ENCODE data around the gene ADARB1.
A peak's percentile ranks its signal among the peaks of the same experiment; 100 is the strongest.

ADARB1 gene

DNA sequence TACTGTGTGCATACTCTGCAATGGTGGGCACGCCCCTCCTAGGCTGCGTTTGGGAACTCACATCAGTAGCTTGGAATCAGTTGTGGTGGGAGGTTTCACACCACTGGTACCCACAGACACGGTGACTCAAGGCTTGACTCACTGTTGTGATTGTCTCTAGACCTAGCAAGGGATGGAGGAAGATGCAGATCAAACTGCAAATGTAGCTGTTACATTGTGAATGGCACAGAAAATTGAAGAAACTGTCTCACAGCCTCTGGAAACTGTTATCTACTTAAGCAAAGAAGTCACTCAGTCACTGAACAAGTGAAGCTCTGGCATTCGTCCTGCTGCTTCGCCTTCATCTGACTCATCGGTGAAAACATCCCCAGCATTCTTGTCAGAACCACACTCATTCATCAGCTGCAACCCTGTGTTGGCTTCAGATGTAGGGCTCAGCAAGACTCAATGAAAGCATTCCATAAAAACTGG lies 153.8 kb downstream of the ADARB1 start:
- DNase-seq (ENCODE audit: low read depth): peak; percentile 89

DNA sequence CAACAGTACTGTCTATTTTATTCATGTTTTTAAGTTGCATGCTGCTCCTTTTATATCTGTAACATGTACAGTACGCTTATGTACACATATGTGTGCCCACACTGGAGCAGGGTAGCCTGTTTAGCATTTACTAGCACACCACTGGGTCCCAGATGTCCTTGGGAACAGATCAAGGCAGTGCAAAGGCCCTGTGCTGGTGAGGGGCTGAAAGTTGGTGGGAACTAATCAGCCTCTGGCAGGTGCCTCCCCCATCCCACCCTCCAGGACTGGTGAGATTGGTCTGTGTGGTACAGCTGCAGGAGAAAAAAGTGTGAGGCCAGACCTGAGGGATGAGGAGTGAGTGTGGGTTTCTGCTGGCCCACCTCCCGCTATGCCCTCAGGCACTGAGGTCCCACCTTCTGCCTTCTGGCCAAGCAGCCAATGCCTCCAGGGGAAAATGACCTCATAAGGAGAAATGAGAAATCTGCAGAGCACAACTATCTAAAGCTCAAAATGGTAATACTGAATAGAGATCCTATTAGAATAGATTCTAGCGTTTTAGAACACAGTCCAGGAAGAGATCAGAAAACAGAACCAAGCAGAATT lies 154.4 kb downstream of the ADARB1 start:
- DNase-seq (ENCODE audit: low read depth): no peak

DNA sequence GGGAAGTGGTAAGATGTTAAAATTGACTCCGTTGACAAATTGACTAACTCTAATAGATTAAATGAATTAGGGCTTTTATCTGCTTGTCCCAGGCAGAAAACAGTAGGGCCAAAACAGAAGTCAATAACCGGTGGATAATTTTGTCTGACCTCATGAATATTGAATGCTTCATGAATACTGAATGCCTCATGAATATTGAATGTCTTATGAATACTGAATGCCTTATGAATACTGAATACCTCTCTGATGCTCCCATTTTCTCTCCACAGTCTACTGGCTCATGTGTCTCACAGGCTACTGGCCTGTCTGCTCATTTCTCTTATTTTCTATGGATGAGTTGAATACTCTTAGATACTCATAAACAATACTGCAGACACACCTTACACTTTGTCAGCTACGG lies 157.3 kb downstream of the ADARB1 start:
- no peak for DNase-seq (ENCODE audit: low read depth)

DNA sequence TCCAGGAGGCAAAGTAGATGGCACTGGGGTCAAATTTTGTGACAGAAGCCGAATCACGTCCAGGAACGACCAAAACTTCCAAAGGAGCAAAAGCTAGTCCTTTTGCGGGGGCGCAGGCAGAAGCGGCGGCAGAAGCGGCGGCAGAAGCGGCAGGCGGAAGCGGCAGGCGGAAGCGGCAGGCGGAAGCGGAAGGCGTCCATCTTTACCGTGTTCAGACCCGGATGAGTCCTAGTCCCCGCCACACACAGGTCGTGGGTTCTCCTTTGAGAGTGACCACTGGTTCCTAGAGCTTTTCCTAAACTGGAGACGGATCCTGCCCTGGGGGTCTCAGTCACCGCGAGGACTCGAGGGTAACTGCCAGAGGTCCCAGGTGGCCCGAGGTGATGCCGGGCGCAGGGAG lies 159.7 kb downstream of the ADARB1 start:
- no peak for DNase-seq (ENCODE audit: low read depth)

DNA sequence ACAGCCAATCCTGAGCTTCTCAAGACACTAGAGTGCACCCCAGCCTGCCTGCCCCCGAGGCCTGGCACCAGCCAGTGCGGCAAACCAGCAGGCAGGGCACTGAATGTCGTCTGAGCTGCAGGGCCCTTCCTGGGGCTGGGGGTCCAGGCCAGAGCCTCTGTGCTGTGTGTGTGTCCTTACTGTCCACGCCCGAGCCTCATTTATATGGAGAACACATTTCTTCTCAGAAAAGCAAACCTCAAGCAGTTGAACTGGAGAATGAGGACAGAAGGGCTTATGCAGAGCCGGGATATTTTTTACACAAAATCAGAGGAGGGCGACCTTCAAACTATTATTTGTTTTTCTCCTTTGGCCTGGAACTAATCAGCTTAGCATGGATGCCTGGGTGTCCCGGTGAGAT lies 160.6 kb downstream of the ADARB1 start:
- no peak for DNase-seq (ENCODE audit: low read depth)

DNA sequence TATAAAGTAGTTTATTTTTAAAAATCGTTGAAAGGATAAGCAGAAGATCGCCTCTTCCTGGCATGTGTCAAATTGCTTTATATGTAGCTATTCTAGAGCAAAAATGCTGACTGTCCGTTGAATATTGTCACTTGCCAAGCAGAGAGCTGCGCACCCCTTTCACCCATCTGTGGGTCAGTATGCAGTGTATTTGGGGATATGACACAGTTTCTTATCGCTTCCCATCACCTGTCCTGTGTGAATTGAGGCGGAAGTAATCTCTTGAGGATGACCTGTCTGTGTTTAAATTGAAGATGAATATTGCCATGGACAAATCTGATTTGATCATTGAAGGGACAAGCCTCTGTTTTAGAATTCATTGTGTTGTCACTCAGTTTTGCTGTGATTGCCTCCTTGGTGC lies 161.1 kb downstream of the ADARB1 start:
- DNase-seq (ENCODE audit: low read depth): no peak

DNA sequence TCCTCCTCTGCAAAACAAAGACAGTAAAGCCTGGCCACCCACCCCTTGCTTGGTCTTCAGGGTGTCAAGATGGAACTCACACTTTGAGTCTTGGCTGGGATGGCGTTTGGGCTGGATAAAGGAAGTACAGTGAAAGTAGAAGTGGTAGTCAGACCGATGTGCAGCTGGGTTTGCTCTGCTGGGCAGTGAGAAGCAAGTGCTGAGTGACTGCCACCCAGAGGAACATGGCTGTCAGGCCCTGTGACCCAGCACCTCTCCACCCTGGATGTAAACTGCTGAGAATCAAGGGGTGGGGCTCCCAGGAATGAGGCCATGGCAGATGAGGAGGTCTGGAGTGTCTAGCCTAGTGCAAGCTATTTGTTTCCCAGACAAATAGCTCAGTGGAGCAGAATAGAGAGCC lies 162.1 kb downstream of the ADARB1 start:
- no peak for DNase-seq (ENCODE audit: low read depth)

DNA sequence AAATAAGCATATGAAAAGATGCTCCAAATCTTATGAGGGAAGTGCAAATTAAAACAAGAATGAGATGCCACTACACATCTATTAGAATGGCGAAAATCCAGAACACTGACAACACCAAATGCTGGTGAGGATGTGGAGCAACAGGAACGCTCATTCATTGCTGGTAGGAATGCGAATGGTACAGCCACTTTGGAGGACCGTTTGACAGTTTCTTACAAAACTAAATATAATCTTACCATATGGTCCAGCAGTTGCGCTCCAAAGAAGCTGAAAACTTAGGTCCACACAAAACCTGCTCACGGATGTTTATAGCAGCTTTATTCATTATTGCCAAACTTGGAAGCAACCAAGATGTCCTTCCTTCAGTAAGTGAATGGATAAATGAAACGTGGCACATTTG lies 163.0 kb downstream of the ADARB1 start:
- DNase-seq (ENCODE audit: low read depth): no peak

DNA sequence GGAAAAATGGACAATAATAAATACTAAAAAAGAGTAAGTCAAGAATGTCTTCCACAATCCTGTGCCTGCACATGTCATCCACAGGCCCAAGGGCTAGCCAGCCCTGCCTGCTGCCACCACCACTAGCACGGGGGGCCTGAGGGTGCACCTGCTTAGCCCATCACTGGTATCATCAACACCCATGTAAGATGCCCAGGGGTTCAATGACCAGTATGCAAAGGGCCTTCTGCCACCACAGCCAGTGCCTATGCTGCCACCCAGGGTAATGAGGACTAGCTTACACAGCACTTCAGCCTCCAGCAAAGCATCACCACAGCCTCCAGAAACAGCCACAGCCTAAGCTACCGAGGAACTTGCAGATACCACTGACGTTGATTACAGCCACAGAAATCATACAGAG lies 167.0 kb downstream of the ADARB1 start:
- DNase-seq (ENCODE audit: low read depth): no peak

DNA sequence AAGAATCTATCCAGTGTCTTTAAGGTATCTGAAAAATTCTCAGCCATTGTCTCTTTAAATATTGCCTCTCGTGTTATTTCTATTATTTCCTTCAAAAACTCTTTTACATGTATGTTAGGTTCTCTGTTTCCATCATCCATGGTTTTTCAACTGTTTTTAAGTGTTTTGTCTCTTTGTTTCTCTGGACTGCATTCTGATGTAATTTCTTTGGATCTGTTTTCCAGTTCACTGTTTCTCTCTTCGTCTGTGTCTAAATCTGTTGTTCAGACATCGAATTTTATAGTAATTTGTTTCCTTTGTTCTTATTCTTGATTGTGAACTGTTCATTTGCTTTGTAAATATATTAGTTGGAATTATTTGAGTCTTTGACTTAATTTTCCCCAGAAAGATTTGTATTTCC lies 169.2 kb downstream of the ADARB1 start:
- DNase-seq (ENCODE audit: low read depth): no peak

DNA sequence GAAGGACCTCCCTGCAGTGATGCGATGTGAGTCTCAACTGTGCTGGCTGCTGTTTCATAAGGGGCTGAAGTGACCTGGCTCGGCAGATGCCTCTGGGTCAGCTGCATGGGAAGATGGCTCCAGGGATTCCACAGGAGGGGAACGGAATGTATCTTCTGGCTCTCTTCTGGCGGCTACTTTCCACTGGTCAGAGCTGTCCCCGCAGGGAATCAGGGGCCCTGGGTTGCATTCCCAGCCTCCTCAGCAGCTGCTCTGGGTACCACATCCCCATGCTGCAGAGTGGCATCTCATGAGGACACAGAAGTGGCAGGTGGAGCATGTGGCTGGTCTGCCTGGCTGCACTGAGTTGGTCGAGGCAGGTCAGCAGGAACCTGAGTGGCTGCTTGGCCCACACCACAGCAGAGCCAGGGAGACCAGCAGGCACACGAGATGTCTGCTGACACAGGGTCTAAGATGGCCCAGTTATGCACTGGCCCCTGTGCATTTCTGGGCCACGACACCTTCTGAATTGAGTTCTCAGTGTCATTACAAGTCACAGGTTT lies 170.5 kb downstream of the ADARB1 start:
- no peak for DNase-seq (ENCODE audit: low read depth)

DNA sequence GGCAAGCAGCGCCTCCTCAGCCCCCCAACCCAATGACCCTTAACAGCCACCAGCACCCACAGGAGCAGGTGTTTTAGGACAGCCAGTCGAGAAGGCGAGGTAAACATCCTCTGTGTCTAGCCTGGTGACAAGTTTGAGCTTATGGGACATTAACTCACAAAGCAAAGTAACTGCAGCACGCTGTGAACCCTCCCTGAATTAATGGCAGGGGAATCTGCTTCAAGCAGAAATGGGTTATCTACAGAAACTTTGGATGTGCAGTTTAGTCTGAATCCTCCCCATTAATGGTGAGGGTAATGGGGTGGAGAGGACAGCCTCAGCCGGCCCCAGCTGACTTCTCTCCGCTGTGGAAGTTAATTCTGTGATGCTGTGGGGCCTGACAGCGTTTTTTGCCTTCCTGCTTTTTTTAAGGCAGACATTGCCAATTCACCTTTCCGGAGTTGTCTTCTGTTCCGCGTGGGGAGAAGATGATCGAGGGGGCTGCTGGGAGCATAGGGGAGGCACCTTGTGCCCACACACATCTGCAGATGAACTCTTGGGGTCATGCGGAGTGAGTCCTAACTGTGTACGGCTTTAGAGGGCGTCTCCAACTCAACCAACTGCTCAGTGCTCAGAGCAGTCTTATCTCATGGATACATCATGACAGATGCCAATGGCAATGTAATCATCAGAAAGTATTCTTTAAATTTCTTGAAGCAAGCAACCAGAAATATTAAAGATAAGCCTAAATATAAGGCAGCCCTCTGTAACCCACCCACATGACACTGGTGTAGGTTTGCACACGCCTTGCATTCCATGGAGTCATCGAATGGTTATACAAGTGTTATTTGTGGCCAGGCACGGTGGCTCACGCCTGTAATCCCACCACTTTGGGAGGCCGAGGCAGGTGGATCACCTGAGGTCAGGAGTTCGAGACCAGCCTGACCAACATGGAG lies 172.3 kb downstream of the ADARB1 start:
- no peak for DNase-seq (ENCODE audit: low read depth)

DNA sequence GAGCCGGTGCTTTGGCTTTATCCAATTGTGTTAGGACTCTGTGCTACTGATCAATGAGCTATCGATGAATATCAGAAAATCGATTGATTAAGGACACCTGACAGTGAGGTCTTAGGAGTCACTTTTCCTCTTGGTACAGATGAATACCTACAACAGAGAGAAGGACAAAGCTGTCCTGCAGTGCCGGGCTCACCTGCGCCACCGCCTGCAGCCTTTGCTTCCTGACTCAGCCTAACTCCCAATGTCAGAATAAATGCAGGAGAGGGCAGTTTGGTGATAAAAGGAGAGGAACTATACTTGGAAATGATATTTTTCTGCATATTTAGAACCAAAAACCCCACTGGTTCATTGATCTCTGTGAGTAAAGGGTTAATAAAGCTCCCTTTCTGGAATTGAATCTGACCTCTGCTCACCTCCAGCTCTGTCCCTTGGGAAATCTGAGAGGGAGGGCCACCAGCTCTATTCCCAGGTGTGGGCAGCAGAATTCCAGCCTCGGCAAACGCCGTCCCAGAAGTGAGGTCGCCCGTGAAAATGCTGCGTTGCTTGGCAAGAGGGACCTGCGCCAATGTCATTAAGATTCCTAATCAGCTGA lies 174.0 kb downstream of the ADARB1 start:
- no peak for DNase-seq (ENCODE audit: low read depth)

DNA sequence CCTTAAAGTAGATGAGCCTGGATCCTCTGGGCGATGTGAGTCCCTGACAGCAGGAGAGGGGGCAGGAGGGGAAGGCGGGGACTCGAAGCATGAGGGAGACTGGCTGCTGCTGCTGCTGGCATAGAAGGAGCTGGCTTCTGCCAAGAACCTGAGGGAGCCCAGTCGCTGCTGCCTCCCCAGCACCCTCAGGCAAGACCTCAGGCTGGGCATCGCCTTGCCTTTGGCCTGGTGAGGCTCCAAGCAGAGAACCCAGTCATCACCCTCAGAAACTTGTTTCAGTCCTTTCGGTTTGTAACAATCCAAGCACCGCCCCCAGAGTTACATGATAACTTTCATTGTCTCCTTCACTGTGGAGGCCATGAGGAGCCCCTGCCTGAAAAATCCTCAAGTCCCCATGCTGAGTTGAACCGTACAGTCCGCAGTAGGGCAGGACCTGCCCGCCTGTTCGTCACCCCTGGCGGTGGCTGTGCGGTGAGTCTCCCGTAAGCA lies 174.6 kb downstream of the ADARB1 start:
- DNase-seq (ENCODE audit: low read depth): peak; percentile 18

DNA sequence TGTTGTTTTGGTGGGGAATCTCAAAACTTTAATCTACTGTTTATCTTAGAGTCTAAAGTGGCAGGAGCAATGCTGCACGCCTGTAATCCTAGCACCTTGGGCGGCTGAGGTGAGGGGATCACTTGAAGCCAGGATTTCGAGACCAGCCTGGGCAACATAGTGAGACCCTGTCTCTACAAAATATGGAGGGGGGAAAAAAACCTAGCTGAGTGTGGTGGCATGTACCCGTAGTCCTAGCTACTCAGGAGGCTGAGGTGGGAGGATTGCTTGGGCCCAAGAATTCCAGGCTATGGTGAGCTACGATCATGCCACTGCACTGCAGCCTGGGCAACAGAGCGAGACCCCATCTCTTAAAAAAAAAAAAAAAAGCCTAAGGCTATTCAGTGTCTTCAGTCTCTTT lies 175.2 kb downstream of the ADARB1 start:
- no peak for DNase-seq (ENCODE audit: low read depth)

DNA sequence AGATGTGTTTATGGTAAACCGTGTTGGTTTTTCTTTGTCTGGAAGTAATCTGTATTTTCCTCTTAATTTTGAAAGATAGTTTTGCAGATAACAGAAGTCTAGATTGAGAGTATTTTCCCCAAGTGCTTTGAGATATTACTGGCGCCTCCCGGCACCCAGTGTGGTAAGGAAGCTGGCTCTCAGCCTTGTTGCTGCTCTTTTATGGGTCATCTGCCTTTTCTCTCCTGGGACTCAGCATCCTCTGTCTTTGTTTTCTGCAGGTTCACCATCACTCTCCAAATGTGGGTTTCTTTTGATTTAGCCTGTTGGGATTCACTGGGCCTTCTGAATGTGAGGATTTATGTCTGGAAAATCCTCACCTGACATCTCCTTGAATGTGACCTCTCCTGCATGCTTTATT lies 175.9 kb downstream of the ADARB1 start:
- DNase-seq (ENCODE audit: low read depth): no peak

DNA sequence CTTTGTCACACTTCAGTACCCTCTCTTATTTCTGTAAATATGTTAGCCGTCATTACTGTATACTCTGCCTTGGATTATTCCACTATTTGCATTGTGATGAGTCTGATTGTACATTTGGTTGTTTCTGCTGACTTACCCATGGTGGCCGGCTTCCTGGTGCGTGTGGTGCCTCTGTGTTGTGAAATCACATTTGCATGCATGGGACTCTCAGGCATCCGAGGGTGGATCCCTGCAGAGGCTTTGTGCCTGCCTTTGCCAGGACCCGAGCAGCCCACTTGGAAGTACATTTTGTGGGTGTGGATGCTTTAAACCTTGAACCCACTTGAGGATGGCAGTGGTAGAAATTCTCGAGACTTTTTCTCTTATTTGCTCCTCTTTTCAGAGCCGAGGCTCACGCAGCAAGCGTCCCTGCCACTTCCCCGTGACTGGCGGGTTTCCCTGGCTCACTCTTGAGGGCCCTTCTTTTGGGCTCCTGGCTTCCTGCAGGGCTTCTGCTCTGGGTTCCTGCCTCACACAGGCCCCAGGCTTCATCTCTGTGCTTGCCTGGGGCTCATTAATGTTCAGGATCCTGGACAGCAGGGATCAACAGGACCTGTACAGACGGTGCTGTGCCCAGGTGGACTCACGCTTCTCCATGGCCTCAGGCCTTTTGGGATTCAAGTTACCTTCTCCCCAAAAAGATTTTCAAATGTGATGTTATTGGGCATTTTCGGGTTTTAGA lies 176.7 kb downstream of the ADARB1 start:
- no peak for DNase-seq (ENCODE audit: low read depth)

DNA sequence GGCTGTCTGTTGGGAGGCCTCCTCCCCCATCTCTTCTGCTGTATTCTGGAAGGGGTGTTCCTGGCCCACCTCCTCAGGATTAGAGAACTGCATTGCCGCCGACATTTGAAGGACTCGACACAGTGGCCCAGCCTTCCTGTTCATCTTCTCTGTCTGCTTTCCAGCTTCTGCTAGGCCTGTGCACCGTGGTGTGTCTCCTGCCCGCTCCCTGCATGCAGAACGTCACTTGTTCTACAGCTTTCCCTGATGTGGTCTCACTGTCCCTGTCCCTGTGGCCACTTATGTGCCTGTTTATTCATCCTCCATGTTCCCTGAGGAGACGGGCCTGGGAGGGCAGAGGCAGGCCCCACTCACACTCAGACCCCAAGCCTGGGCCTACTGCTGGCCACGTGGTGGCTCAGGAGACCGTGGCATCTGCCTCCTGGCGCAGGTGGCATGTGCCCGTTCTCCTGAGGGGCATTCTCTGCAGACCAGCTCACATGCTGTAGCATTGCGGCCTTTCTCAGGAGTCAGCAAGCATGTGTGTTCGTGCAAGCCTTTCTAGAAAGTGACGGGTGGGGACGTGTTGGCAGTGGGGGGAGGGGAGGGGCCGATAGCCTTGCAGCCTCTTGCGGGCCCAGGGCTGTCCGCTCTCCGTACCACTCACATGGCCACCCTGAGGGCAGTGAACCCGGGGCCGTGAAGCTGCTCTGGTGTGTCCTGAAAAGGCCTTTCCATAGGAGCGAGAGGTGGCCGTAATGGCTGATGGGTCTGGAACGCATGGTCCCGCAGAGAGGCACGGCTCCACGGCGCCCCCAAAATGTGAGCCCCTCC lies 177.5 kb downstream of the ADARB1 start:
- DNase-seq (ENCODE audit: low read depth): no peak

DNA sequence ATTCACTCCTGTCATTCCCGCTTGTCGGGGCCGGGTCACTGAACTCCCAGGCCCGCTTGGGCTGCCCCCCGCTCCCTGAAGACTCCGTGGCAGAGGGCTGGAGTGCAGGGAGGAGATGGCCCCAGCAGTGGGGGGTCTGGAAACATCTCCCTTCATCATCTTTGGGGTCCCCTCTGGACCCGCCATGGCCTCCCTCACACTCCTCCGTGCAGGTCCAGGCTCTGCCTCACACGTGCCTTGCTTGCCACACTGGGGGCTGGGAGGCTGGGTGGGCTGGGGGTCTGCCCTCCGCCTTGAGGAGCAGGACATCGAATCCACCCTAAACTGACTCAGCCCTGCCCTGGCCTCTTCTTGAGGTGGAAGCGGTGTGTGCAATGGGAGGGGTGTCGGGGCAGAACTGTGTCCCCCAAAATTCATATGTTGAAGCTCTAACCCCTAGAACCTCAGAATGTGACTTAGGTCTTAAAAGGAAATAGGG lies 178.1 kb downstream of the ADARB1 start:
- no peak for DNase-seq (ENCODE audit: low read depth)

DNA sequence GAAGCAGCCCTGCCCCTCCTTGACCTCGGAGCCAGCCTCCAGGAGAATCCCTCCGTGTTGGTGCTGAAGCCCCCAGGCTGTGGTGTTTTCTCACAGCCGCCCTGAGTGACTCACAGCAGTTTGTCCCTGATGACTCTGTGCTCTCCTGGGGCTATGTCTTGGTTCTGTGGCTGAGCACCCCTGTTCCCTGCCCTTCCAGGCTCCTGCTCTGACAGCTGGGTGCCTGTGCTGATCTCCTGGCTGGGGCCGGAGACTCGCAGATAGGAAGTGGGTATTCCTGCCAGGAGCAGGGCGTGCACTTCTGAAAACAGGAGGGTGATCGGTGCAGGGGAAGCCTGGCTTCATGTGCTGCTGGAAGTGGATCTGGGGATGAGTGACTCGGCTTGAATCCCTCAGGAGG lies 178.8 kb downstream of the ADARB1 start:
- no peak for DNase-seq (ENCODE audit: low read depth)
